GM18526 (cell line): ENCODE measurements around the gene FASTK.

Experiments
- POLR2A ChIP-seq: IDR thresholded peaks from 3 replicates; pipeline ENCODE4 v1.6.1; 2011; ENCODE audit not compliant: insufficient read length; ENCODE audit errors: extremely low read depth

Gene FASTK

GRCh38 chr7:151081170-151082101, 827 bp upstream of the FASTK start:
- TF ChIP-seq POLR2A = no peak

- no peak for TF ChIP-seq POLR2A
Observed at GRCh38 chr7:151080067-151080521, 515 bp downstream of the FASTK start.

GRCh38 chr7:151079199-151079910, 1.3 kb downstream of the FASTK start:
- TF ChIP-seq POLR2A = no peak

- TF ChIP-seq POLR2A = no peak
Observed at GRCh38 chr7:151078233-151079040, 2.2 kb downstream of the FASTK start.

GRCh38 chr7:151077705-151078232, 2.8 kb downstream of the FASTK start:
- TF ChIP-seq POLR2A = no peak

- no peak for TF ChIP-seq POLR2A
Observed at GRCh38 chr7:151076863-151077704, 3.5 kb downstream of the FASTK start.

GRCh38 chr7:151075978-151076426, 4.6 kb downstream of the FASTK start:
- TF ChIP-seq POLR2A = peak; percentile 36

GRCh38 chr7:151075662-151075971, 5.0 kb downstream of the FASTK start:
- TF ChIP-seq POLR2A = no peak

GRCh38 chr7:151074817-151075661, 5.6 kb downstream of the FASTK start:
- no peak for TF ChIP-seq POLR2A

GRCh38 chr7:151073990-151074389, 6.6 kb downstream of the FASTK start:
- no peak for TF ChIP-seq POLR2A

GRCh38 chr7:151071032-151071866, 9.4 kb downstream of the FASTK start:
- TF ChIP-seq POLR2A = no peak

- no peak for TF ChIP-seq POLR2A
Observed at GRCh38 chr7:151070574-151070960, 10.0 kb downstream of the FASTK start.
